SK-N-MC (cell line): ENCODE measurements around the gene AFDN.
"Not testable (repeated sequence)": the region's sequence is repeated elsewhere in the genome, so short reads cannot be mapped to it uniquely, and the experiment has no call there.

ENCODE experiments used
- DNase-seq: peaks from one replicate; pipeline ENCODE4 v3.0.0-alpha.2; 2011; ENCODE audit warnings: low read depth, low spot score
- H3K27ac ChIP-seq: fragments of 200-600 bp; sonication (generic); 2 replicates; pipeline ENCODE4 v1.5.1; 2016; ENCODE audit warnings: mixed run types
- H3K36me3 ChIP-seq: fragments of 200-600 bp; sonication (generic); 2 replicates; pipeline ENCODE4 v1.6.1; 2017; ENCODE audit warnings: antibody characterized with exemption, low read length, mixed read lengths; ENCODE audit not compliant: insufficient read depth
- H3K4me3 ChIP-seq: fragments of 200-600 bp; sonication (generic); 2 replicates; pipeline ENCODE4 v1.5.1; 2016
- H3K9ac ChIP-seq: fragments of 200-600 bp; sonication (generic); 2 replicates; pipeline ENCODE4 v1.8.0; 2017; ENCODE audit warnings: mixed run types, mixed read lengths; ENCODE audit not compliant: insufficient read length
- H3K9me3 ChIP-seq: fragments of 200-600 bp; sonication (generic); 2 replicates; pipeline ENCODE4 v1.6.1; 2017; ENCODE audit warnings: low read depth, mild to moderate bottlenecking, antibody characterized with exemption, low read length, moderate library complexity, mixed read lengths
- EZH2 ChIP-seq: fragments of 200-600 bp; sonication (generic); IDR thresholded peaks from one replicate; pipeline ENCODE4 v1.6.1; 2017; ENCODE audit warnings: antibody characterized with exemption
- FOXP2 ChIP-seq: optimal IDR thresholded peaks from 2 replicates; pipeline ENCODE3; 2011; ENCODE audit warnings: mild to moderate bottlenecking, moderate library complexity; ENCODE audit not compliant: insufficient read depth; ENCODE audit errors: extremely low read length, control extremely low read depth
- POLR2AphosphoS5 ChIP-seq: IDR thresholded peaks from 2 replicates; pipeline ENCODE4 v1.6.1; 2012; ENCODE audit warnings: mild to moderate bottlenecking, low read depth, low read length, borderline replicate concordance

Gene AFDN

DNA sequence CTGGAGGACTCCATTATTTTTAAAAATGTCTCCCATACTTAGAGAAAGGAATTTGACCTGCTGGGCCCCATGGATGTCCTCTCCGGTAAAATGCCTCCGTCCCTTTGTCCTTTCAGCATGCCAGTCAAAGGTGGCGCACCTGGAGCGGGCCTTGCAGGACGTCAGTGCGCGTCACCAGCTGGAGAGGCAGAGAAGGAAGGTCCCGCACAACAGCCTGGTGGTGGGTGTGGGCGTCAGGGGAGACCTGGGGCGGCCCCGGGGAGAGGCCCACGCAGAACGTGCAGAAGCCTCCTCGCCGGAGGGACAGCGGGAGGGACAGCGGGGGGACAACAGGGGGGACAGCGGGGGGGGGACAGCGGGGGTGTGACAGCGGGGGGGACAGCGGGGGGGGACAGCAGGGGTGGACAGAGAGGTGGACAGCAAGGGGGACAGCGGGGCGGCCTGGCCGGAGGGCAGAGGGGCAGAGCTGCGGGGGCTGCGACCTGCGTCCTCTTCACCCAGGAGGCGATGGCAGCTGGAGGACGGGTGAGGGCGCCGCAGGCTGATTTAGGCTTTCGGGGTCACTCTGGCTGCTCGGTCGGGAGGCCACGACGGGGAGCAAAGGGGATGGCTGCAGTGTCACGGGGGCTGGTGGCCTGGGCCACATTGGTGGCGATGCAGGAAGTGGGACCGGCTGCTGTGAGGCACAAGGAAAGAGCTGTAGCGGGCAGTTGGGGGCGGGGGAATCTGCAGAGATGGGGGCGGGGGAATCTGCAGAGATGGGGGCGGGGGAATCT is 169.9 kb downstream of the AFDN start:
- DNase-seq: no peak
- H3K36me3 ChIP-seq: no peaks in the 10 kb centered on the region
- H3K27ac ChIP-seq: no peak overlapping the region
- no peaks in the 10 kb centered on the region for H3K9me3 ChIP-seq
- no peak for TF ChIP-seq EZH2
- no peak overlapping the region for H3K9ac ChIP-seq
- no peak overlapping the region for H3K4me3 ChIP-seq

DNA sequence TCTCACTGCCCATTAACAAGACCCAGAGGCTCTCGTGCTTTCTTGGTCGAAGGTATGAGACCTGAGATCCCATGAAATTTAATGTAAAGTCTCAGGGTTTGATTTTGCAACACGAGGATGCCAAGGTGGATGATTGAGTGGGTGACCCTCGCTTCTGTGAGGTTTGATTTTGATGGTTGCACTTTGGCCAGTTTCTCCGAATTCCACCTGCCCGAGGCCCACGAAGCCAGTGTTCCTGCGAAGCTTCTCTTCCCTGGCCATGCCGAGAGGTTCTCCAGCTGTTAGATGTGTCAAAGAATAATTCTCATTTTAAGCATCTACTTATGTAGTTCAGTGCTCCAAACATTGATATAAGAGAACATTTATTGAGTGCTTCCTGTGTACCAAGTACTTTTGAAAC is 170.9 kb downstream of the AFDN start, which contains the start of gene KIF25:
KIF25 (plus strand) TSS at position 30 of the 400 bp plus-strand sequence. CDS start 31,915 bp downstream, outside the sequence.
- Histone ChIP-seq H3K36me3 (no peaks in the 10 kb centered on the region), H3K9me3 (no peaks in the 10 kb centered on the region), H3K4me3 (no peak within 1 kb of the TSS), H3K9ac (no peak within 1 kb of the TSS), H3K27ac (no peak within 1 kb of the TSS)
- no peak for TF ChIP-seq FOXP2
- TF ChIP-seq POLR2AphosphoS5: no peak
- TF ChIP-seq EZH2: no peak
- no peak for DNase-seq

DNA sequence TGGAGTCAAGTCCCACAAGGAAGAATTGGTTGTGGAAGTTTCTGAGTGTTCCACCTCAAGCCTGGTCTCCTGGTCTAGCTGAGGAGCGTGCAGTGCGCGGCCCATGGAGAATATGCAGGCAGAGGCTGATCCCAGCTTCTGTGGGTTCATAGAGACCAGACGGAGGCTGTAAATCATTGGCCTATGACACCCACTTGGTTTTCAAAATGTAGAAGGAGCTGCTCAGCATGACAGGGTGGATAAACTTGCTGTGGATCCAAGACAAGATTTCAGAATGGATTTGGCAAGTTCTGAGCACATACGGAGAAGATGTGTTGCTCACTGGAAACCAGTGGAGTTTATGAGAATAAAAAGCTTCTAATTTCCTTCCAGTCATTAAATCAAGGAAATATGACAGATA is 171.5 kb downstream of the AFDN start:
- H3K27ac ChIP-seq: no peak overlapping the region
- TF ChIP-seq EZH2 (no peak), POLR2AphosphoS5 (no peak), FOXP2 (no peak)
- no peaks in the 10 kb centered on the region for H3K36me3 ChIP-seq
- DNase-seq: no peak
- H3K9me3 ChIP-seq: no peaks in the 10 kb centered on the region
- no peak overlapping the region for H3K9ac ChIP-seq
- no peak overlapping the region for H3K4me3 ChIP-seq

DNA sequence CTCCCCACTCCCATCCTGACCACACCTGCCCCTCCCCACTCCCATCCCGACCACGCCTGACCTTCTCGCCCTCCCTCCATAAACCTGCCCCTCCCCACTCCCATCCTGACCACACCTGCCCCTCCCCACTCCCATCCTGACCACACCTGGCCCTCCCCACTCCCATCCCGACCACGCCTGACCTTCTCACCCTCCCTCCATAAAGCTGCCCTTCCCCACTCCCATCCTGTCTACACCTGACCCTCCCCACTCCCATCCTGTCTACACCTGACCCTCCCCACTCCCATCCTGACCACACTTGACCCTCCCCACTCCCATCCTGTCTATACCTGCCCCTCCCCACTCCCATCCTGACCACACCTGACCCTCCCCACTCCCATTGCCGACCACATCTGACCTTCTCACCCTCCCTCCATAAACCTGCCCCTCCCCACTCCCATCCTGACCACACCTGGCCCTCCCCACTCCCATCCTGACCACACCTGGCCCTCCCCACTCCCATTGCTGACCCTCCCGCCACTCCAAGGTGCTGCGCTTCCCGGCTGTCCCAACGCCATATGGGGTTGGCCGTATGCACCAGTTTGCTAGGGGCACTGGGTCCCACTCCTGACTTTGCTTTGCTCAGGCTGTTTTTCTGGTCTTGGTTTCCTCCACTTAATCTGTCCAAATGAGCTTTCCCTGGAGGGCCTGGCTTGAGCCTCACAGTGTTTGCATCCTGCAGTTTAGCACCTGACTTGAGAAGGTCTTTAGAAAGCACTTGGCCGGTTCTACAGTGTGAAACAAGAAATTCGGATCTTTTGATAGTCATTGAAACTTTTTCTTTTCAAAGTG is 173.7 kb downstream of the AFDN start:
- Histone ChIP-seq H3K27ac (no peak overlapping the region), H3K4me3 (no peak overlapping the region), H3K9me3 (no peaks in the 10 kb centered on the region), H3K36me3 (no peaks in the 10 kb centered on the region), H3K9ac (no peak overlapping the region)
- DNase-seq: no peak
- TF ChIP-seq POLR2AphosphoS5 (no peak), EZH2 (no peak), FOXP2 (no peak)

DNA sequence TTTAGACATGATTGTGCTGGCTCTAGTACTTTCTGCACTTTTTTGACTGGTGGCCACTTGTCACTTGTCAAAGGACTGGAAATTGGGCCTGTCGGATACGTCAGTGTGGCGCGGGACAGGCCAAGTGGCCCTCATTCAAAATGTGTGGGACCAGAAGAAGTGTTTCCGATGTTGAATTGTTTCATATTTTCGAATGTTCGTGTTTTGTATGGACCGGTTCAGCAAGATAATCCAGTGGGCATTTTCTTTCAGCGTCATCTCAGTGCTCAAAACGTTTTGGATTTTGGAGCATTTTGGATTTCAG is 174.3 kb downstream of the AFDN start:
- Histone ChIP-seq H3K9me3 (no peaks in the 10 kb centered on the region), H3K36me3 (no peaks in the 10 kb centered on the region), H3K9ac (no peak overlapping the region), H3K4me3 (no peak overlapping the region), H3K27ac (no peak overlapping the region)
- no peak for DNase-seq
- TF ChIP-seq FOXP2: no peak
- no peak for TF ChIP-seq EZH2
- TF ChIP-seq POLR2AphosphoS5: no peak

DNA sequence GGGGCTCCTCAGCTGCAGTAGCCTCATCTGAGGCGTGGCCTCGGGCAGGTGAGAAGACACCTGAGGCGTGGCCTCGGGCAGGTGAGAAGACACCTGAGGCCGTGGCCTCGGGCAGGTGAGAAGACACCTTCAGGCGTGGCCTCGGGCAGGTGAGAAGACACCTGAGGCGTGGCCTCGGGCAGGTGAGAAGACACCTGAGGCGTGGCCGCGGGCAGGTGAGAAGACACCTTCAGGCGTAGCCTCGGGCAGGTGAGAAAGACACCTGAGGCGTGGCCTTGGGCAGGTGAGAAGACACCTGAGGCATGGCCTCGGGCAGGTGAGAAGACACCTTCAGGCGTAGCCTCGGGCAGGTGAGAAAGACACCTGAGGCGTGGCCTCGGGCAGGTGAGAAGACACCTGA is 174.8 kb downstream of the AFDN start:
- H3K36me3 ChIP-seq, H3K4me3 ChIP-seq, DNase-seq, H3K27ac ChIP-seq, H3K9me3 ChIP-seq, H3K9ac ChIP-seq: not testable (repeated sequence)

DNA sequence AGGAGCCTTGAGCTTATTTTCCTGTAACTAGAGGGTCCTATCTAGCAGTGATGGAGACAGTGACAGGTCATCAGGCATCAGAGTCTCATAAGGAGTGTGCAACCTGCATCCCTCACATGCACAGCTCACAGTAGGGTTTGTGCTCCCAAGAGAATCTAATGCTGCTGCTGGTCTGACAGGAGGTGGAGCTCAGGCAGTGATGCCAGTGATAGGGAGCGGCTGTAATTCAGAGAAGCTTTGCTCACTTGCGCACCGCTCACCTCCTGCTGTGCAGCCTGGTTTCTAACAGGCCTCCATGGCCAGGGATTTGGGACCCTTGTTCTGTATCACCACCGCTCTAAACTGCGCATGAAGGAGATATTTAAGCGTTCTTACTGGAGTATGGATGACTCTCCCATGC is 176.1 kb downstream of the AFDN start:
- Histone ChIP-seq H3K36me3 (no peaks in the 10 kb centered on the region), H3K9me3 (no peaks in the 10 kb centered on the region), H3K27ac (no peak overlapping the region), H3K4me3 (no peak overlapping the region), H3K9ac (no peak overlapping the region)
- TF ChIP-seq EZH2 (no peak), FOXP2 (no peak), POLR2AphosphoS5 (no peak)
- no peak for DNase-seq

DNA sequence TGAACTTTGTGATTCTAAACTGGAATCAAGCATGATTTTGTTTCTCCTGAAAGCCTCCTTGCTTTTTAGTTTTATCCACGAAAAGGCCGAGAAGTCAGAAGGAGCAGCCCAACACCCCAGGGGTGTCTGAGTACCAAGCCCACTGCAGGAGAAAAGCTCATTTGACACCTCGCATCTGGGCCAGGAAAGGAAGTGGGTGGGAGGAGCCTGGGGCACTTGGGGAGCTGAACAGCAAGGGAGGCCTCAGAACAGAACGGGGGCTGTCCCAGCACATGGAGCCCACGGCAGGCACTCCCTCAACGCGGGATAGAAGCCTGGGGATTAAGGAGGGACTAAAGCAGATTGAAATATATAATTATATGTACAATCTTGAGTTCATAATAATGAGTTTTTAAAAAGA is 177.3 kb downstream of the AFDN start:
- Histone ChIP-seq H3K4me3 (peak overlapping the region; percentile 41), H3K9ac (peak overlapping the region; percentile 16), H3K9me3 (no peaks in the 10 kb centered on the region; the same call in 1 of the 2 replicates), H3K27ac (peak overlapping the region; percentile 32; the same call in 1 of the 2 replicates), H3K36me3 (no peaks in the 10 kb centered on the region)
- TF ChIP-seq EZH2: no peak
- peak; percentile 51 for TF ChIP-seq POLR2AphosphoS5
- no peak for TF ChIP-seq FOXP2
- DNase-seq: no peak

DNA sequence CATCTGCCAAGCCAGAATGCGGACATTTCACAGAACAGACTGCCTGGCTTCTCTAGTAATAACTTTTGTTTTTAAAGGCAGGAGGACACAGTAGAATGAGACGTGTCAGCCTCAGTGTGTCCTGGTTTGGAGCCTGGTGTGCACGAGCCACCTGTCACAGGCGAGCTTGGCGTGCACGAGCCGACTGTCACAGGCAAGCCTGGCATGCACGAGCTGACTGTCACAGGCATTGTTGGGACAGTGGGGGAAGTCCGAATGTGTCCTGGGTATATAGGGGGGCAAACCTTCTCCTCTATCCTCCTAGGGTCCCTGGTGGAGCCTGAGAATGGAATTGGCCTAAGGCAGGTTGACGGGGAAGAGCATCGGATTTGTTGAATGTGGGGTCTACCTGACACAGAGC is 178.2 kb downstream of the AFDN start:
- no peak overlapping the region for H3K9ac ChIP-seq
- H3K4me3 ChIP-seq: no peak overlapping the region
- TF ChIP-seq EZH2: no peak
- TF ChIP-seq FOXP2: no peak
- no peak for TF ChIP-seq POLR2AphosphoS5
- no peak overlapping the region for H3K27ac ChIP-seq
- H3K9me3 ChIP-seq: peaks cover 4% of the 10 kb centered on the region
- DNase-seq: no peak
- H3K36me3 ChIP-seq: no peaks in the 10 kb centered on the region
